HCT116 (cell line): ENCODE measurements around the gene SEMA5A. TPM values are rescaled to one million over a fixed set of nuclear protein-coding genes. Genes with fewer than 3 reads are reported as not detected.

Source experiments
- ATAC-seq: fragments of 200-7000 bp; cut with Tn5 transposase; 2 replicates; pipeline ENCODE4 v1.9.1; 2020; ENCODE audit warnings: mild to moderate bottlenecking, moderate library complexity
- BruUV-seq: library from RNA; stranded (reverse); fragments of 400-500 nt; replicated peaks from 2 replicates; lab custom pipeline; 2021; lab: Mats Ljungman, UMichigan
- CTCF ChIA-PET: fragments of 300-600 bp; sonication (Branson Sonifier 250); formaldehyde crosslinking; loops from one replicate; lab custom pipeline; 2021; ENCODE audit warnings: antibody characterized with exemption; lab: Charles Lee
- POLR2A ChIA-PET: fragments of 300-600, 350-600 bp; sonication (Branson Sonifier 250); formaldehyde crosslinking; loops from one replicate; lab custom pipeline; 2021; ENCODE audit warnings: antibody characterized with exemption; lab: Charles Lee
- RAD21 ChIA-PET, 2 experiments: fragments of 300-600 bp; sonication (Branson Sonifier 250); formaldehyde crosslinking; loops; one replicate each; lab custom pipeline; 2023; ENCODE audit warnings: low total read pairs in 2 of 2; ENCODE audit not compliant: uncharacterized antibody in 2 of 2, unreplicated experiment in 2 of 2, low non-redundant PET in 1 of 2; lab: Charles Lee
- DNase-seq: peaks from one replicate; pipeline ENCODE4 v3.0.0-alpha.2; 2010; ENCODE audit warnings: low read depth, low spot score
- H2AFZ ChIP-seq: fragments of 200-600 bp; shearing (Covaris generic), sonication (generic); 2 replicates; pipeline ENCODE4 v1.6.1; 2017; ENCODE audit warnings: low read depth, mixed run types, mixed read lengths, antibody characterized with exemption, low read length; ENCODE audit not compliant: poor library complexity, severe bottlenecking
- H3K27ac ChIP-seq: 2 replicates; pipeline ENCODE4 v1.5.1; 2012; ENCODE audit warnings: low read depth, low read length
- H3K27me3 ChIP-seq: fragments of 200-600 bp; sonication (generic); 2 replicates; pipeline ENCODE4 v1.6.1; 2016; ENCODE audit warnings: mixed run types, low read length, mixed read lengths; ENCODE audit not compliant: insufficient read depth
- H3K36me3 ChIP-seq, 2 experiments: fragments of 200-500 bp in 1 of 2; fragments of 200-600 bp in 1 of 2; sonication (Bioruptor generic) in 1 of 2; sonication (generic) in 1 of 2; 2 replicates each; pipeline versions ENCODE4 v1.5.1 to v1.6.1; 2014 to 2016; ENCODE audit warnings: low read length in 2 of 2, inconsistent platforms in 1 of 2, mixed read lengths in 1 of 2, mixed run types in 1 of 2; ENCODE audit not compliant: insufficient read depth in 2 of 2, control insufficient read depth in 1 of 2
- H3K4me1 ChIP-seq, 2 experiments: fragments of 200-600 bp in 1 of 2; sonication (generic) in 1 of 2; 2 replicates each; pipeline versions ENCODE4 v1.5.1 to v1.6.1; 2012 to 2017; ENCODE audit warnings: low read length in 2 of 2, inconsistent platforms in 1 of 2, mild to moderate bottlenecking in 1 of 2, mixed read lengths in 1 of 2, mixed run types in 1 of 2, moderate library complexity in 1 of 2; ENCODE audit not compliant: insufficient read depth in 2 of 2, control insufficient read depth in 1 of 2
- H3K4me2 ChIP-seq: fragments of 200-600 bp; sonication (generic); 2 replicates; pipeline ENCODE4 v1.6.1; 2017; ENCODE audit warnings: mixed run types, low read length, mixed read lengths
- H3K4me3 ChIP-seq, 2 experiments: fragments of 200-600 bp in 1 of 2; sonication (generic) in 1 of 2; replicated peaks in 1 of 2; 2 replicates each; pipeline ENCODE4 v1.5.1; 2011 to 2016; ENCODE audit warnings: low read length in 2 of 2, control low read depth in 1 of 2, low read depth in 1 of 2, mild to moderate bottlenecking in 1 of 2, mixed read lengths in 1 of 2, mixed run types in 1 of 2
- H3K79me2 ChIP-seq: fragments of 200-600 bp; sonication (generic); 2 replicates; pipeline ENCODE4 v1.6.1; 2017; ENCODE audit warnings: mild to moderate bottlenecking, mixed run types, low read length, moderate library complexity, mixed read lengths; ENCODE audit not compliant: insufficient read depth
- H3K9ac ChIP-seq: fragments of 200-600 bp; sonication (generic); 2 replicates; pipeline ENCODE4 v1.6.1; 2016; ENCODE audit warnings: low read length, mixed read lengths
- H3K9me2 ChIP-seq: fragments of 200-600 bp; sonication (generic), shearing (Covaris generic); 2 replicates; pipeline ENCODE4 v1.6.1; 2017; ENCODE audit warnings: mixed run types, mild to moderate bottlenecking, moderate library complexity; ENCODE audit not compliant: insufficient read depth
- H3K9me3 ChIP-seq, 2 experiments: fragments of 200-500 bp in 1 of 2; fragments of 200-600 bp in 1 of 2; sonication (Bioruptor generic) in 1 of 2; sonication (generic) in 1 of 2; 2 replicates each; pipeline ENCODE4 v1.6.1; 2014 to 2017; ENCODE audit warnings: low read length in 2 of 2, mixed read lengths in 2 of 2, inconsistent platforms in 1 of 2, low read depth in 1 of 2, mild to moderate bottlenecking in 1 of 2, mixed run types in 1 of 2, moderate library complexity in 1 of 2; ENCODE audit not compliant: control insufficient read depth in 1 of 2, insufficient read depth in 1 of 2
- H4K20me1 ChIP-seq: fragments of 200-600 bp; sonication (generic), shearing (Covaris generic); 2 replicates; pipeline ENCODE4 v1.6.1; 2017; ENCODE audit warnings: mixed run types, mild to moderate bottlenecking, moderate library complexity; ENCODE audit not compliant: insufficient read depth
- CBX3 ChIP-seq: IDR thresholded peaks from 2 replicates; pipeline ENCODE4 v1.6.1; 2012; ENCODE audit warnings: low read depth
- CEBPB ChIP-seq: IDR thresholded peaks from 2 replicates; pipeline ENCODE4 v1.6.1; 2012; ENCODE audit warnings: low read depth
- CTCF ChIP-seq, 3 experiments: fragments of 200-600 bp in 1 of 3; sonication (generic) in 1 of 3; IDR thresholded peaks in 2 of 3; conservative IDR thresholded peaks in 1 of 3; 2 replicates each; pipeline ENCODE4 v1.5.1; 2012 to 2017; ENCODE audit warnings: low read depth in 2 of 3, low read length in 2 of 3, antibody characterized with exemption in 1 of 3, borderline replicate concordance in 1 of 3, control low read depth in 1 of 3, mild to moderate bottlenecking in 1 of 3, mixed read lengths in 1 of 3, mixed run types in 1 of 3, moderate library complexity in 1 of 3; ENCODE audit not compliant: insufficient read depth in 1 of 3
- EZH2 ChIP-seq: fragments of 200-600 bp; sonication (generic); IDR thresholded peaks from 2 replicates; pipeline ENCODE4 v1.6.1; 2017; ENCODE audit warnings: antibody characterized with exemption, mixed run types
- EZH2phosphoT487 ChIP-seq: fragments of 200-600 bp; IDR thresholded peaks from 2 replicates; pipeline ENCODE4 v1.6.1; 2018; ENCODE audit warnings: antibody characterized with exemption, borderline replicate concordance
- JUND ChIP-seq: IDR thresholded peaks from 2 replicates; pipeline ENCODE4 v1.6.1; 2012
- MAX ChIP-seq: IDR thresholded peaks from 2 replicates; pipeline ENCODE4 v1.6.1; 2012
- POLR2A ChIP-seq: IDR thresholded peaks from 2 replicates; pipeline ENCODE4 v1.7.0; 2011; ENCODE audit warnings: borderline replicate concordance; ENCODE audit not compliant: insufficient read depth, insufficient read length; ENCODE audit errors: extremely low read depth
- RAD21 ChIP-seq: IDR thresholded peaks from 2 replicates; pipeline ENCODE4 v1.6.1; 2012; ENCODE audit warnings: low read depth, mild to moderate bottlenecking
- SP1 ChIP-seq: IDR thresholded peaks from 2 replicates; pipeline ENCODE4 v1.6.1; 2012; ENCODE audit warnings: low read depth
- SRF ChIP-seq: IDR thresholded peaks from 2 replicates; pipeline ENCODE4 v1.6.1; 2012; ENCODE audit warnings: low read depth
- YY1 ChIP-seq: IDR thresholded peaks from 2 replicates; pipeline ENCODE4 v1.6.1; 2011; ENCODE audit warnings: low read length, low read depth, moderate library complexity, mild to moderate bottlenecking; ENCODE audit not compliant: insufficient replicate concordance; ENCODE audit errors: extremely low read depth
- ZFX ChIP-seq: fragments of 450-650 bp; IDR thresholded peaks from 2 replicates; pipeline ENCODE4 v1.6.1; 2017
- intact Hi-C: fragments of 100-400 bp; cut with micrococcal nuclease; formaldehyde crosslinking; loops from 2 replicates; pipeline ENCODE4 v1.10.0; 2022
- total RNA-seq: library from RNA; stranded (reverse); gene quantifications from one replicate; pipeline ENCODE4 v1.2.1, GENCODE V29; 2021; ENCODE audit not compliant: unreplicated experiment
- TF ChIP-seq, protein P1 (sequence below): IDR thresholded peaks from 2 replicates; pipeline ENCODE4 v1.6.1; 2011; ENCODE audit warnings: mild to moderate bottlenecking, low read length, moderate library complexity; ENCODE audit not compliant: insufficient replicate concordance; ENCODE audit errors: extremely low read depth
- TF ChIP-seq, protein P2 (sequence below): IDR thresholded peaks from 2 replicates; pipeline ENCODE4 v1.6.1; 2012

Gene SEMA5A
- total RNA-seq, 1 experiment from 2014 or later, result 0.02 TPM

DNA sequence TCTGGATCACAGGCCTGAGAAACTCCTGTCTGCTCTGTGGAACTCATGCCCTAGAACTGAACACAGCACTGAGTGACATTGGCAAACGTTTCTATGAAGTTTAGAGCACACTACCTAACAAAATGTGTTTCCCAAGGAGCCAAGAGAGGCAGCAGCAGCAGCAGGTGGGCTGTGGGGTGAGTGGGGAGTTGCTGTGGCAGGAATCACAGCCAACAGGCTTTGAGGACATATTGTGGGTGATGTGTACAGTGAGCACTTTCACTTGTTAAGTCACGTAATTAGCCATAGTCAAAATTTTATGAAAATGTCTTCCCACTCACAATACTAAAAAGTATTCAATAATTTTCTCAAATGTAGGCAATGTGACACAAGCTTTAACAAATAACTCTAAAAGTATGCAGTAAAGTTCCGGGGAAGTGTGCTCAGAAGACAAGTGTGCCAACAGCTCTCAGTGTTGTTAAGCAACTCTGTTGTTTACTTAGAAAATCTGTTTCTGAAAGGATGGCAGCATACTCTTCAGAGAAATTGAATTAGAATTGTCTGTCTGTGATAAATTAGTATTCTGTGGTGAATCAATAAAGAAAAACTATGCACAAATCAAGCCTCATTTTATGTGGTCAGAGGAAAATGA, 482.1 kb downstream of the SEMA5A start:
- no peaks in the 10 kb centered on the region for H4K20me1 ChIP-seq
- no peak overlapping the region for H3K9ac ChIP-seq
- peaks cover 14 to 41% of the 10 kb centered on the region in 2 experiments; a peak in 3 of 4 replicates for H3K9me3 ChIP-seq
- H3K4me3 ChIP-seq, result no peak overlapping the region
- ChIA-PET POLR2A (no interaction called here), RAD21 (no interaction called here), CTCF (no interaction called here)
- no peak overlapping the region for H3K27ac ChIP-seq
- H3K4me1 ChIP-seq, result no peaks in the 10 kb centered on the region
- no peaks in the 10 kb centered on the region for H3K36me3 ChIP-seq
- H2AFZ ChIP-seq, result no peak overlapping the region
- DNase-seq (no peak), ATAC-seq (no peak)
- H3K79me2 ChIP-seq, result no peaks in the 10 kb centered on the region
- no peaks in the 10 kb centered on the region for H3K9me2 ChIP-seq
- TF ChIP-seq, protein P1, sequence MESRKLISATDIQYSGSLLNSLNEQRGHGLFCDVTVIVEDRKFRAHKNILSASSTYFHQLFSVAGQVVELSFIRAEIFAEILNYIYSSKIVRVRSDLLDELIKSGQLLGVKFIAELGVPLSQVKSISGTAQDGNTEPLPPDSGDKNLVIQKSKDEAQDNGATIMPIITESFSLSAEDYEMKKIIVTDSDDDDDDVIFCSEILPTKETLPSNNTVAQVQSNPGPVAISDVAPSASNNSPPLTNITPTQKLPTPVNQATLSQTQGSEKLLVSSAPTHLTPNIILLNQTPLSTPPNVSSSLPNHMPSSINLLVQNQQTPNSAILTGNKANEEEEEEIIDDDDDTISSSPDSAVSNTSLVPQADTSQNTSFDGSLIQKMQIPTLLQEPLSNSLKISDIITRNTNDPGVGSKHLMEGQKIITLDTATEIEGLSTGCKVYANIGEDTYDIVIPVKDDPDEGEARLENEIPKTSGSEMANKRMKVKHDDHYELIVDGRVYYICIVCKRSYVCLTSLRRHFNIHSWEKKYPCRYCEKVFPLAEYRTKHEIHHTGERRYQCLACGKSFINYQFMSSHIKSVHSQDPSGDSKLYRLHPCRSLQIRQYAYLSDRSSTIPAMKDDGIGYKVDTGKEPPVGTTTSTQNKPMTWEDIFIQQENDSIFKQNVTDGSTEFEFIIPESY, result no peak
- TF ChIP-seq RAD21 (no peak), MAX (no peak), EZH2phosphoT487 (no peak)
- TF ChIP-seq, protein P2, sequence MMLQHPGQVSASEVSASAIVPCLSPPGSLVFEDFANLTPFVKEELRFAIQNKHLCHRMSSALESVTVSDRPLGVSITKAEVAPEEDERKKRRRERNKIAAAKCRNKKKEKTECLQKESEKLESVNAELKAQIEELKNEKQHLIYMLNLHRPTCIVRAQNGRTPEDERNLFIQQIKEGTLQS, result no peak
- H3K27me3 ChIP-seq, result no peaks in the 10 kb centered on the region
- no TSS peak for BruUV-seq
- no peak overlapping the region for H3K4me2 ChIP-seq
- intact Hi-C loops, result no loop called here

DNA sequence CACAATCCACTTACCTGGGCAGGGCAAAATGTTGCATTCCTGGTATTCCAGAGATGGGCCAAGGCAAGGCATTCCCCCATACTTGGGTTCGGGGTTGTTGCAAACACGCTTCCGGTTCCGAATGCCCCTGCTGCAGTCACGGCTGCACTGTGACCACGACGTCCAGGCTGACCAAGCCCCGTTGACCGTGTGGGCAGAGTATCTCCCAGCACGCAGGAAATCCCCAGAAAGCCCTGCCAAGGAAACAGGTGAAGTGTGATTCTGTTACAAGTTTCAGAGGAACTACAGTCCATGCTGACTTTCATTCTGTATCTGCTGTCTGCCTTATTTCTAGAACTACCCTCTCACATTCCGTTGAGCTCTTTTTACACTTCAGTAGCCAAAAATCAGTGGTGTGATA, 483.0 kb downstream of the SEMA5A start:
- CTCF ChIA-PET, result no interaction called here
- intact Hi-C loops, result no loop called here
- RAD21 ChIA-PET, result no interaction called here
- Histone ChIP-seq H3K79me2 (no peaks in the 10 kb centered on the region), H3K9me2 (no peaks in the 10 kb centered on the region), H3K4me2 (no peak overlapping the region), H3K4me1 (no peaks in the 10 kb centered on the region), H3K9me3 (peaks cover 8 to 39% of the 10 kb centered on the region in 2 experiments; a peak in 2 of 4 replicates), H2AFZ (no peak overlapping the region), H3K4me3 (no peak overlapping the region), H4K20me1 (no peaks in the 10 kb centered on the region), H3K27ac (no peak overlapping the region), H3K27me3 (no peaks in the 10 kb centered on the region), H3K36me3 (no peaks in the 10 kb centered on the region), H3K9ac (no peak overlapping the region)
- DNase-seq (no peak), ATAC-seq (no peak)
- POLR2A ChIA-PET, result no interaction called here
- no TSS peak for BruUV-seq
- TF ChIP-seq CTCF (IDR thresholded peaks at IDR 0.05 in 2 of 3, conservative IDR thresholded peaks at IDR 0.05 in 1 of 3; ENCODE audit: borderline replicate concordance in 1 of 3, insufficient read depth in 1 of 3, low read depth in 2 of 3, low read length in 2 of 3) (no peak), RAD21 (no peak), EZH2 (no peak), EZH2phosphoT487 (no peak), CBX3 (no peak), POLR2A (no peak), ZFX (no peak), YY1 (no peak), SP1 (no peak), CEBPB (no peak), MAX (no peak), JUND (no peak), SRF (no peak)
